SK-N-SH treated with all-trans-retinoic acid at 6 μM for 48 hours (cell line): ENCODE measurements around the gene CNIH2.

Source experiments
- BACH2 ChIP-seq: fragments of 250-450 bp; sonication (Bioruptor Pico); IDR thresholded peaks from 2 replicates; pipeline ENCODE4 v1.9.0; 2021; ENCODE audit warnings: mild to moderate bottlenecking, borderline replicate concordance
- ESRRG ChIP-seq: fragments of 250-450 bp; sonication (Bioruptor Pico); IDR thresholded peaks from 2 replicates; pipeline ENCODE4 v1.6.1; 2021; ENCODE audit warnings: mild to moderate bottlenecking
- GLIS3 ChIP-seq: fragments of 250-450 bp; sonication (Bioruptor Pico); IDR thresholded peaks from 2 replicates; pipeline ENCODE4 v1.5.0; 2020; ENCODE audit warnings: mild to moderate bottlenecking, moderate library complexity
- OSR1 ChIP-seq: fragments of 250-450 bp; sonication (Bioruptor Pico); IDR thresholded peaks from 2 replicates; pipeline ENCODE4 v1.8.0; 2022; ENCODE audit warnings: moderate library complexity, mild to moderate bottlenecking, inconsistent platforms
- SNAI2 ChIP-seq: fragments of 250-450 bp; sonication (Bioruptor Pico); IDR thresholded peaks from 2 replicates; pipeline ENCODE4 v1.5.0; 2020; ENCODE audit warnings: mild to moderate bottlenecking, moderate library complexity
- TCF4 ChIP-seq: fragments of 250-450 bp; sonication (Bioruptor Pico); IDR thresholded peaks from 2 replicates; pipeline ENCODE4 v1.8.0; 2021; ENCODE audit warnings: mild to moderate bottlenecking, moderate library complexity, borderline replicate concordance
- ZC3H10 ChIP-seq: fragments of 250-450 bp; sonication (Bioruptor Pico); IDR thresholded peaks from 2 replicates; pipeline ENCODE4 v1.5.1; 2021; ENCODE audit warnings: mild to moderate bottlenecking, moderate library complexity
- ZFP3 ChIP-seq: fragments of 250-450 bp; sonication (Bioruptor Pico); IDR thresholded peaks from 2 replicates; pipeline ENCODE4 v1.5.0; 2020; ENCODE audit warnings: mild to moderate bottlenecking, moderate library complexity
- ZFP30 ChIP-seq: fragments of 450-650 bp; formaldehyde crosslinking; IDR thresholded peaks from 2 replicates; pipeline ENCODE4 v1.5.0; 2022; ENCODE audit warnings: mild to moderate bottlenecking, moderate library complexity
- TF ChIP-seq, protein P1 (sequence below): fragments of 250-450 bp; sonication (Bioruptor Pico); IDR thresholded peaks from 2 replicates; pipeline ENCODE4 v1.5.1; 2020; ENCODE audit warnings: low read depth, mild to moderate bottlenecking, moderate library complexity
- TF ChIP-seq, protein P2 (sequence below): fragments of 250-450 bp; sonication (Bioruptor Pico); IDR thresholded peaks from 2 replicates; pipeline ENCODE4 v1.5.0; 2020; ENCODE audit warnings: mild to moderate bottlenecking, moderate library complexity
- TF ChIP-seq, protein P3 (sequence below): fragments of 250-450 bp; sonication (Bioruptor Pico); IDR thresholded peaks from 2 replicates; pipeline ENCODE4 v1.5.1; 2021; ENCODE audit warnings: mild to moderate bottlenecking, moderate library complexity

GRCh38 chr11:66282468-66283455, 4.8 kb downstream of the CNIH2 start:
- TF ChIP-seq BACH2: no peak
- 0 out of 2 replicates have a peak, but pooled peaks have one; percentile 52 for TF ChIP-seq ESRRG (CRISPR knock-in tag)
- no peak for TF ChIP-seq ZFP30 (CRISPR knock-in tag)
- TF ChIP-seq GLIS3 (CRISPR knock-in tag): no peak
- no peak for TF ChIP-seq OSR1 (CRISPR knock-in tag)
- TF ChIP-seq, protein P1, sequence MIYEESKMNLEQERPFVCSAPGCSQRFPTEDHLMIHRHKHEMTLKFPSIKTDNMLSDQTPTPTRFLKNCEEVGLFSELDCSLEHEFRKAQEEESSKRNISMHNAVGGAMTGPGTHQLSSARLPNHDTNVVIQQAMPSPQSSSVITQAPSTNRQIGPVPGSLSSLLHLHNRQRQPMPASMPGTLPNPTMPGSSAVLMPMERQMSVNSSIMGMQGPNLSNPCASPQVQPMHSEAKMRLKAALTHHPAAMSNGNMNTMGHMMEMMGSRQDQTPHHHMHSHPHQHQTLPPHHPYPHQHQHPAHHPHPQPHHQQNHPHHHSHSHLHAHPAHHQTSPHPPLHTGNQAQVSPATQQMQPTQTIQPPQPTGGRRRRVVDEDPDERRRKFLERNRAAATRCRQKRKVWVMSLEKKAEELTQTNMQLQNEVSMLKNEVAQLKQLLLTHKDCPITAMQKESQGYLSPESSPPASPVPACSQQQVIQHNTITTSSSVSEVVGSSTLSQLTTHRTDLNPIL (CRISPR knock-in tag): no peak
- TF ChIP-seq, protein P2, sequence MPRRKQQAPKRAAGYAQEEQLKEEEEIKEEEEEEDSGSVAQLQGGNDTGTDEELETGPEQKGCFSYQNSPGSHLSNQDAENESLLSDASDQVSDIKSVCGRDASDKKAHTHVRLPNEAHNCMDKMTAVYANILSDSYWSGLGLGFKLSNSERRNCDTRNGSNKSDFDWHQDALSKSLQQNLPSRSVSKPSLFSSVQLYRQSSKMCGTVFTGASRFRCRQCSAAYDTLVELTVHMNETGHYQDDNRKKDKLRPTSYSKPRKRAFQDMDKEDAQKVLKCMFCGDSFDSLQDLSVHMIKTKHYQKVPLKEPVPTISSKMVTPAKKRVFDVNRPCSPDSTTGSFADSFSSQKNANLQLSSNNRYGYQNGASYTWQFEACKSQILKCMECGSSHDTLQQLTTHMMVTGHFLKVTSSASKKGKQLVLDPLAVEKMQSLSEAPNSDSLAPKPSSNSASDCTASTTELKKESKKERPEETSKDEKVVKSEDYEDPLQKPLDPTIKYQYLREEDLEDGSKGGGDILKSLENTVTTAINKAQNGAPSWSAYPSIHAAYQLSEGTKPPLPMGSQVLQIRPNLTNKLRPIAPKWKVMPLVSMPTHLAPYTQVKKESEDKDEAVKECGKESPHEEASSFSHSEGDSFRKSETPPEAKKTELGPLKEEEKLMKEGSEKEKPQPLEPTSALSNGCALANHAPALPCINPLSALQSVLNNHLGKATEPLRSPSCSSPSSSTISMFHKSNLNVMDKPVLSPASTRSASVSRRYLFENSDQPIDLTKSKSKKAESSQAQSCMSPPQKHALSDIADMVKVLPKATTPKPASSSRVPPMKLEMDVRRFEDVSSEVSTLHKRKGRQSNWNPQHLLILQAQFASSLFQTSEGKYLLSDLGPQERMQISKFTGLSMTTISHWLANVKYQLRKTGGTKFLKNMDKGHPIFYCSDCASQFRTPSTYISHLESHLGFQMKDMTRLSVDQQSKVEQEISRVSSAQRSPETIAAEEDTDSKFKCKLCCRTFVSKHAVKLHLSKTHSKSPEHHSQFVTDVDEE: no peak
- no peak for TF ChIP-seq SNAI2 (CRISPR knock-in tag)
- TF ChIP-seq TCF4 (CRISPR knock-in tag): no peak
- TF ChIP-seq, protein P3, sequence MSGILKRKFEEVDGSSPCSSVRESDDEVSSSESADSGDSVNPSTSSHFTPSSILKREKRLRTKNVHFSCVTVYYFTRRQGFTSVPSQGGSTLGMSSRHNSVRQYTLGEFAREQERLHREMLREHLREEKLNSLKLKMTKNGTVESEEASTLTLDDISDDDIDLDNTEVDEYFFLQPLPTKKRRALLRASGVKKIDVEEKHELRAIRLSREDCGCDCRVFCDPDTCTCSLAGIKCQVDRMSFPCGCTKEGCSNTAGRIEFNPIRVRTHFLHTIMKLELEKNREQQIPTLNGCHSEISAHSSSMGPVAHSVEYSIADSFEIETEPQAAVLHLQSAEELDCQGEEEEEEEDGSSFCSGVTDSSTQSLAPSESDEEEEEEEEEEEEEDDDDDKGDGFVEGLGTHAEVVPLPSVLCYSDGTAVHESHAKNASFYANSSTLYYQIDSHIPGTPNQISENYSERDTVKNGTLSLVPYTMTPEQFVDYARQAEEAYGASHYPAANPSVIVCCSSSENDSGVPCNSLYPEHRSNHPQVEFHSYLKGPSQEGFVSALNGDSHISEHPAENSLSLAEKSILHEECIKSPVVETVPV (CRISPR knock-in tag): no peak
- TF ChIP-seq ZFP3 (CRISPR knock-in tag): no peak
- TF ChIP-seq ZC3H10: no peak
